CD4-positive, alpha-beta T cell (primary cell): ENCODE measurements around the gene G2E3. TPM values are rescaled to one million over a fixed set of nuclear protein-coding genes. Genes with fewer than 3 reads are reported as not detected.

Experiments
- ATAC-seq: fragments of 200-7000 bp; cut with Tn5 transposase; one replicate; pipeline ENCODE4 v1.10.0; 2022; ENCODE audit warnings: mild to moderate bottlenecking; ENCODE audit not compliant: poor library complexity
- CTCF ChIA-PET: fragments of 350-600 bp; sonication (Branson Sonifier 250); formaldehyde crosslinking; loops from one replicate; lab custom pipeline; 2021; ENCODE audit warnings: antibody characterized with exemption, inconsistent platforms; lab: Charles Lee
- POLR2A ChIA-PET: fragments of 350-600 bp; sonication (Branson Sonifier 250); formaldehyde crosslinking; loops from one replicate; lab custom pipeline; 2021; ENCODE audit warnings: antibody characterized with exemption, inconsistent platforms; lab: Charles Lee
- DNase-seq, 14 experiments: peaks; one replicate each; pipeline ENCODE4 v3.0.0-alpha.2; 2013 to 2020; ENCODE audit warnings: mixed read lengths in 2 of 14
- H3K27ac ChIP-seq, 2 donors: one replicate each; pipeline versions ENCODE4 v1.5.1 to v1.7.0; 2013; ENCODE audit warnings: low read length in 2 of 2, low read depth in 1 of 2, mild to moderate bottlenecking in 1 of 2
- H3K27me3 ChIP-seq, 2 experiments: 1 replicate in 1 of 2; 2 replicates in 1 of 2; pipeline versions ENCODE4 v1.6.1 to v1.7.0; 2013; ENCODE audit warnings: low read length in 2 of 2, control low read depth in 1 of 2, mild to moderate bottlenecking in 1 of 2, moderate library complexity in 1 of 2; ENCODE audit not compliant: insufficient read depth in 2 of 2, control insufficient read depth in 1 of 2
- H3K36me3 ChIP-seq: one replicate; pipeline ENCODE4 v1.6.1; 2013; ENCODE audit warnings: low read length, control low read depth; ENCODE audit not compliant: insufficient read depth
- H3K4me1 ChIP-seq: one replicate; pipeline ENCODE4 v1.6.1; 2013; ENCODE audit warnings: low read length, control low read depth; ENCODE audit not compliant: insufficient read depth
- H3K4me3 ChIP-seq: one replicate; pipeline ENCODE4 v1.5.1; 2013; ENCODE audit warnings: mild to moderate bottlenecking, low read length, moderate library complexity
- H3K9me3 ChIP-seq, 2 experiments: 1 replicate in 1 of 2; 2 replicates in 1 of 2; pipeline versions ENCODE4 v1.6.1 to v1.7.0; 2013; ENCODE audit warnings: low read length in 2 of 2, mild to moderate bottlenecking in 2 of 2, control low read depth in 1 of 2, moderate library complexity in 1 of 2; ENCODE audit not compliant: control insufficient read depth in 1 of 2, insufficient read depth in 1 of 2
- H3K27ac Mint-ChIP-seq: one replicate; pipeline ENCODE4 v1.8.0; 2020; ENCODE audit warnings: mixed read lengths
- H3K27me3 Mint-ChIP-seq: one replicate; pipeline ENCODE4 v1.8.0; 2021; ENCODE audit warnings: mixed read lengths
- H3K36me3 Mint-ChIP-seq: one replicate; pipeline ENCODE4 v1.8.0; 2021; ENCODE audit warnings: low read depth, mixed read lengths
- H3K4me1 Mint-ChIP-seq: one replicate; pipeline ENCODE4 v1.8.0; 2021; ENCODE audit warnings: low read depth, mixed read lengths
- H3K4me3 Mint-ChIP-seq: one replicate; pipeline ENCODE4 v1.8.0; 2020; ENCODE audit warnings: mild to moderate bottlenecking, mixed read lengths
- H3K9me3 Mint-ChIP-seq: one replicate; pipeline ENCODE4 v1.8.0; 2020; ENCODE audit warnings: mixed read lengths
- CTCF ChIP-seq: fragments of 200-600 bp; IDR thresholded peaks from one replicate; pipeline ENCODE4 v1.8.0; 2022; ENCODE audit warnings: antibody characterized with exemption, mild to moderate bottlenecking
- intact Hi-C, 2 experiments: fragments of 100-400 bp; cut with DNase I in 1 of 2; cut with micrococcal nuclease in 1 of 2; formaldehyde crosslinking; loops; one replicate each; pipeline versions ENCODE4 v1.15.1 to v1.9.0; 2023 to 2025; cut with DNase I, micrococcal nuclease
- total RNA-seq, 174 experiments: library from RNA in 2 of 174; stranded (reverse) in 2 of 174; gene quantifications; one replicate each; pipeline ENCODE4 v1.2.3 and lab custom pipeline; 2021 to 2026

The G2E3 gene
- total RNA-seq, 2 experiments from 2014 or later, result 23.8 to 24.3 TPM

- Mint-ChIP-seq H3K9me3 (no peaks in the 10 kb centered on the region), H3K27ac (no peak overlapping the region), H3K36me3 (no peaks in the 10 kb centered on the region), H3K4me3 (no peak overlapping the region), H3K27me3 (no peaks in the 10 kb centered on the region), H3K4me1 (peaks cover 16% of the 10 kb centered on the region)
- no peaks in the 10 kb centered on the region for H3K27me3 ChIP-seq
- CTCF ChIA-PET, result interaction anchor here (1.5 kb wide), 1 partner anchor 12 kb away, joined by 4 read pairs; no protein-coding TSS in a partner anchor
- DNase-seq (no peak), ATAC-seq (no peak)
- H3K36me3 ChIP-seq, result no peaks in the 10 kb centered on the region
- H3K27ac ChIP-seq, result no peak overlapping the region
- TF ChIP-seq CTCF, result no peak
- intact Hi-C loops, result loop anchor here (5.0 kb wide), 2 partner anchors 143 to 973 kb away; no protein-coding TSS in a partner anchor
- no peak overlapping the region for H3K4me3 ChIP-seq
- no peaks in the 10 kb centered on the region for H3K4me1 ChIP-seq
- no peaks in the 10 kb centered on the region for H3K9me3 ChIP-seq
- POLR2A ChIA-PET, result no interaction called here
These were observed 39.0 kb upstream of the G2E3 start for GRCh38 chr14:30519961-30520360.

GRCh38 chr14:30520536-30520935 is 38.4 kb upstream of the G2E3 start:
- Mint-ChIP-seq H3K36me3 (no peaks in the 10 kb centered on the region), H3K4me3 (no peak overlapping the region), H3K9me3 (no peaks in the 10 kb centered on the region), H3K4me1 (peaks cover 16% of the 10 kb centered on the region), H3K27ac (no peak overlapping the region), H3K27me3 (no peaks in the 10 kb centered on the region)
- Histone ChIP-seq H3K9me3 (no peaks in the 10 kb centered on the region), H3K27ac (no peak overlapping the region), H3K27me3 (no peaks in the 10 kb centered on the region), H3K36me3 (no peaks in the 10 kb centered on the region), H3K4me3 (no peak overlapping the region), H3K4me1 (no peaks in the 10 kb centered on the region)
- ChIA-PET POLR2A (no interaction called here), CTCF (interaction anchor here (1.5 kb wide), 1 partner anchor 11 kb away, joined by 4 read pairs; no protein-coding TSS in a partner anchor)
- intact Hi-C loops, result loop anchor here (5.0 kb wide), 2 partner anchors 143 to 973 kb away; no protein-coding TSS in a partner anchor
- no peak for TF ChIP-seq CTCF
- DNase-seq (no peak), ATAC-seq (no peak)

- Mint-ChIP-seq H3K4me3 (no peak overlapping the region), H3K36me3 (no peaks in the 10 kb centered on the region), H3K4me1 (peaks cover 16% of the 10 kb centered on the region), H3K9me3 (no peaks in the 10 kb centered on the region), H3K27ac (no peak overlapping the region), H3K27me3 (no peaks in the 10 kb centered on the region)
- no peak overlapping the region for H3K4me3 ChIP-seq
- H3K36me3 ChIP-seq, result no peaks in the 10 kb centered on the region
- no peaks in the 10 kb centered on the region for H3K9me3 ChIP-seq
- CTCF ChIA-PET, result interaction anchor here (1.2 kb wide), 1 partner anchor 41 kb away, joined by 4 read pairs; no protein-coding TSS in a partner anchor
- POLR2A ChIA-PET, result interaction anchor here (1.0 to 1.1 kb wide), 2 partner anchors 37 to 100 kb away, joined by 3 to 4 read pairs; partner anchors contain the start of gene G2E3
- peak; percentile 89 for TF ChIP-seq CTCF
- H3K4me1 ChIP-seq, result no peaks in the 10 kb centered on the region
- ATAC-seq (peak; percentile 65), DNase-seq (peak in 3 of 14 experiments; percentile 53 to 67 (median 60))
- intact Hi-C loops, result loop anchor here (1.0 to 5.0 kb wide), 3 partner anchors 145 to 975 kb away; no protein-coding TSS in a partner anchor
- no peak overlapping the region for H3K27ac ChIP-seq
- H3K27me3 ChIP-seq, result no peaks in the 10 kb centered on the region
These were observed 36.8 kb upstream of the G2E3 start for GRCh38 chr14:30521899-30522736.
